NCI-H146 treated with DMSO at 0.1 percent for 48 hours (cell line): Measurements from ENCODE around the gene SLC7A6OS.
A peak's percentile ranks its signal among the peaks of the same experiment; 100 is the strongest.

ENCODE experiments used
- DNase-seq: peaks from one replicate; lab custom pipeline; 2025; ENCODE audit not compliant: unreplicated experiment; lab: John Stamatoyannopoulos, UW

Gene SLC7A6OS

GRCh38 chr16:68282064-68282452 is 28.7 kb downstream of the SLC7A6OS start:
- no peak for DNase-seq

GRCh38 chr16:68281368-68282063 is 29.2 kb downstream of the SLC7A6OS start:
- no peak for DNase-seq

GRCh38 chr16:68279726-68280558 is 30.8 kb downstream of the SLC7A6OS start:
- no peak for DNase-seq

GRCh38 chr16:68276223-68276622 is 34.5 kb downstream of the SLC7A6OS start:
- no peak for DNase-seq

- peak; percentile 44 for DNase-seq
These were observed 35.0 kb downstream of the SLC7A6OS start for GRCh38 chr16:68275611-68276191.

GRCh38 chr16:68274441-68274840 is 36.3 kb downstream of the SLC7A6OS start:
- no peak for DNase-seq

GRCh38 chr16:68273896-68274295 is 36.9 kb downstream of the SLC7A6OS start:
- DNase-seq = no peak

GRCh38 chr16:68273459-68273858 is 37.3 kb downstream of the SLC7A6OS start:
- DNase-seq = no peak

GRCh38 chr16:68272507-68273209 is 38.1 kb downstream of the SLC7A6OS start:
- DNase-seq = peak; percentile 70

GRCh38 chr16:68270353-68270752 is 40.4 kb downstream of the SLC7A6OS start:
- DNase-seq = no peak

- no peak for DNase-seq
These were observed 41.0 kb downstream of the SLC7A6OS start for GRCh38 chr16:68269793-68270192.

- no peak for DNase-seq
These were observed 42.9 kb downstream of the SLC7A6OS start for GRCh38 chr16:68267612-68268405.

- no peak for DNase-seq
These were observed 45.4 kb downstream of the SLC7A6OS start for GRCh38 chr16:68265078-68265920.

GRCh38 chr16:68264128-68265077 is 46.3 kb downstream of the SLC7A6OS start, which contains the start of gene SLC7A6:
SLC7A6 (plus strand) TSS chr16:68264526; CDS start chr16:68274727, 10,201 bp downstream.
- DNase-seq = peak; percentile 13

GRCh38 chr16:68263559-68264127 is 47.1 kb downstream of the SLC7A6OS start:
- DNase-seq = no peak

GRCh38 chr16:68259007-68259825 is 51.5 kb downstream of the SLC7A6OS start:
- DNase-seq = no peak
